T-helper 2 cell treated with Interferon-gamma antibody and Interleukin-4, amounts not matched to agents 5 μg/mL and 100 μg/mL, for 36 hours (primary cell): ENCODE results near the gene MINDY4B.

Source experiments
- DNase-seq: peaks from one replicate; pipeline ENCODE4 v3.0.0; 2021; ENCODE audit warnings: low spot score
- H3K27ac Mint-ChIP-seq: one replicate; pipeline ENCODE4 v1.8.0; 2021; ENCODE audit warnings: mild to moderate bottlenecking, mixed read lengths
- H3K27me3 Mint-ChIP-seq: one replicate; pipeline ENCODE4 v1.8.0; 2021; ENCODE audit warnings: low read depth, mixed read lengths
- H3K36me3 Mint-ChIP-seq: one replicate; pipeline ENCODE4 v1.8.0; 2021; ENCODE audit warnings: low read depth, mixed read lengths
- H3K4me1 Mint-ChIP-seq: one replicate; pipeline ENCODE4 v1.8.0; 2021; ENCODE audit warnings: low read depth, mixed read lengths
- H3K4me3 Mint-ChIP-seq: one replicate; pipeline ENCODE4 v1.8.0; 2022; ENCODE audit warnings: mild to moderate bottlenecking, moderate library complexity, mixed read lengths
- H3K9me3 Mint-ChIP-seq: one replicate; pipeline ENCODE4 v1.8.0; 2021; ENCODE audit warnings: mixed read lengths

Gene MINDY4B

GRCh38 chr3:150917951-150918350 lies 12.7 kb upstream of the MINDY4B start:
- no peak overlapping the region for H3K27ac Mint-ChIP-seq
- DNase-seq: no peak
- H3K4me3 Mint-ChIP-seq: no peak overlapping the region
- no peaks in the 10 kb centered on the region for H3K9me3 Mint-ChIP-seq
- H3K4me1 Mint-ChIP-seq: no peaks in the 10 kb centered on the region
- peaks cover 22% of the 10 kb centered on the region for H3K27me3 Mint-ChIP-seq
- no peaks in the 10 kb centered on the region for H3K36me3 Mint-ChIP-seq

GRCh38 chr3:150913133-150913922 lies 8.1 kb upstream of the MINDY4B start:
- Mint-ChIP-seq H3K9me3 (no peaks in the 10 kb centered on the region), H3K4me1 (no peaks in the 10 kb centered on the region), H3K4me3 (no peak overlapping the region)

GRCh38 chr3:150912501-150912900 lies 7.3 kb upstream of the MINDY4B start:
- Mint-ChIP-seq H3K27me3 (peaks cover 41% of the 10 kb centered on the region), H3K36me3 (no peaks in the 10 kb centered on the region), H3K9me3 (no peaks in the 10 kb centered on the region), H3K4me1 (no peaks in the 10 kb centered on the region), H3K27ac (no peak overlapping the region), H3K4me3 (no peak overlapping the region)
- no peak for DNase-seq

More at GRCh38 chr3:150913133-150913922, 8.1 kb upstream of the MINDY4B start:
- Mint-ChIP-seq H3K27me3 (peaks cover 33% of the 10 kb centered on the region), H3K27ac (no peak overlapping the region), H3K36me3 (no peaks in the 10 kb centered on the region)
- no peak for DNase-seq

GRCh38 chr3:150911771-150912170 lies 6.5 kb upstream of the MINDY4B start:
- no peak for DNase-seq
- no peaks in the 10 kb centered on the region for H3K9me3 Mint-ChIP-seq
- H3K4me1 Mint-ChIP-seq: no peaks in the 10 kb centered on the region
- H3K36me3 Mint-ChIP-seq: no peaks in the 10 kb centered on the region
- no peak overlapping the region for H3K4me3 Mint-ChIP-seq
- H3K27me3 Mint-ChIP-seq: peaks cover 46% of the 10 kb centered on the region
- no peak overlapping the region for H3K27ac Mint-ChIP-seq

GRCh38 chr3:150906461-150906860 lies 1.2 kb upstream of the MINDY4B start:
- no peaks in the 10 kb centered on the region for H3K9me3 Mint-ChIP-seq
- no peak for DNase-seq
- no peaks in the 10 kb centered on the region for H3K4me1 Mint-ChIP-seq
- no peak overlapping the region for H3K4me3 Mint-ChIP-seq
- H3K27me3 Mint-ChIP-seq: peaks cover 60% of the 10 kb centered on the region
- no peaks in the 10 kb centered on the region for H3K36me3 Mint-ChIP-seq
- H3K27ac Mint-ChIP-seq: no peak overlapping the region

GRCh38 chr3:150905746-150906145 lies 507 bp upstream of the MINDY4B start:
- H3K27me3 Mint-ChIP-seq: peaks cover 56% of the 10 kb centered on the region
- no peak overlapping the region for H3K4me3 Mint-ChIP-seq
- DNase-seq: no peak
- no peak overlapping the region for H3K27ac Mint-ChIP-seq
- H3K36me3 Mint-ChIP-seq: no peaks in the 10 kb centered on the region
- no peaks in the 10 kb centered on the region for H3K9me3 Mint-ChIP-seq
- H3K4me1 Mint-ChIP-seq: no peaks in the 10 kb centered on the region

- H3K9me3 Mint-ChIP-seq: no peaks in the 10 kb centered on the region
- no peak overlapping the region for H3K27ac Mint-ChIP-seq
- peaks cover 43% of the 10 kb centered on the region for H3K27me3 Mint-ChIP-seq
- H3K36me3 Mint-ChIP-seq: no peaks in the 10 kb centered on the region
- no peak for DNase-seq
- no peak overlapping the region for H3K4me3 Mint-ChIP-seq
- H3K4me1 Mint-ChIP-seq: no peaks in the 10 kb centered on the region
Observed at GRCh38 chr3:150902988-150903387, 2.3 kb downstream of the MINDY4B start.

- H3K9me3 Mint-ChIP-seq: no peaks in the 10 kb centered on the region
- DNase-seq: no peak
- H3K4me1 Mint-ChIP-seq: no peaks in the 10 kb centered on the region
- no peaks in the 10 kb centered on the region for H3K36me3 Mint-ChIP-seq
- H3K27me3 Mint-ChIP-seq: peaks cover 33% of the 10 kb centered on the region
- no peak overlapping the region for H3K4me3 Mint-ChIP-seq
- no peak overlapping the region for H3K27ac Mint-ChIP-seq
Observed at GRCh38 chr3:150901793-150902192, 3.4 kb downstream of the MINDY4B start.

GRCh38 chr3:150899141-150899540 lies 6.1 kb downstream of the MINDY4B start:
- H3K36me3 Mint-ChIP-seq: no peaks in the 10 kb centered on the region

GRCh38 chr3:150898046-150898754 lies 7.0 kb downstream of the MINDY4B start:
- Mint-ChIP-seq H3K4me1 (no peaks in the 10 kb centered on the region), H3K27me3 (peaks cover 17% of the 10 kb centered on the region), H3K27ac (no peak overlapping the region), H3K4me3 (no peak overlapping the region), H3K36me3 (no peaks in the 10 kb centered on the region), H3K9me3 (no peaks in the 10 kb centered on the region)
- DNase-seq: no peak

More at GRCh38 chr3:150899141-150899540, 6.1 kb downstream of the MINDY4B start:
- no peak overlapping the region for H3K4me3 Mint-ChIP-seq
- H3K9me3 Mint-ChIP-seq: no peaks in the 10 kb centered on the region
- H3K27me3 Mint-ChIP-seq: peaks cover 21% of the 10 kb centered on the region
- no peaks in the 10 kb centered on the region for H3K4me1 Mint-ChIP-seq
- DNase-seq: no peak
- no peak overlapping the region for H3K27ac Mint-ChIP-seq

- Mint-ChIP-seq H3K4me3 (no peak overlapping the region), H3K27ac (no peak overlapping the region), H3K9me3 (no peaks in the 10 kb centered on the region), H3K4me1 (no peaks in the 10 kb centered on the region), H3K27me3 (peaks cover 11% of the 10 kb centered on the region), H3K36me3 (no peaks in the 10 kb centered on the region)
- DNase-seq: no peak
Observed at GRCh38 chr3:150897592-150897991, 7.6 kb downstream of the MINDY4B start.

GRCh38 chr3:150890831-150891230 lies 14.4 kb downstream of the MINDY4B start:
- DNase-seq: no peak
- Mint-ChIP-seq H3K36me3 (no peaks in the 10 kb centered on the region), H3K9me3 (no peaks in the 10 kb centered on the region), H3K27me3 (peaks cover 15% of the 10 kb centered on the region), H3K27ac (no peak overlapping the region), H3K4me1 (no peaks in the 10 kb centered on the region), H3K4me3 (no peak overlapping the region)

- no peak overlapping the region for H3K27ac Mint-ChIP-seq
- no peaks in the 10 kb centered on the region for H3K9me3 Mint-ChIP-seq
- H3K27me3 Mint-ChIP-seq: peaks cover 19% of the 10 kb centered on the region
- no peaks in the 10 kb centered on the region for H3K4me1 Mint-ChIP-seq
- no peaks in the 10 kb centered on the region for H3K36me3 Mint-ChIP-seq
- no peak for DNase-seq
- no peak overlapping the region for H3K4me3 Mint-ChIP-seq
Observed at GRCh38 chr3:150890295-150890694, 14.9 kb downstream of the MINDY4B start.

- no peak overlapping the region for H3K4me3 Mint-ChIP-seq
- peaks cover 22% of the 10 kb centered on the region for H3K27me3 Mint-ChIP-seq
- H3K4me1 Mint-ChIP-seq: no peaks in the 10 kb centered on the region
- H3K9me3 Mint-ChIP-seq: no peaks in the 10 kb centered on the region
- H3K27ac Mint-ChIP-seq: no peak overlapping the region
- no peaks in the 10 kb centered on the region for H3K36me3 Mint-ChIP-seq
- DNase-seq: no peak
Observed at GRCh38 chr3:150889106-150889505, 16.1 kb downstream of the MINDY4B start.
